Smooth muscle cell of the brain vasculature (primary cell): Measurements from ENCODE around the gene RBM45.
"Not testable (repeated sequence)": the region's sequence is repeated elsewhere in the genome, so short reads cannot be mapped to it uniquely, and the experiment has no call there.

Source experiments
- DNase-seq: peaks from one replicate; pipeline ENCODE4 v3.0.0-alpha.2; 2012; ENCODE audit warnings: low read depth, low spot score

The RBM45 gene, protein sequence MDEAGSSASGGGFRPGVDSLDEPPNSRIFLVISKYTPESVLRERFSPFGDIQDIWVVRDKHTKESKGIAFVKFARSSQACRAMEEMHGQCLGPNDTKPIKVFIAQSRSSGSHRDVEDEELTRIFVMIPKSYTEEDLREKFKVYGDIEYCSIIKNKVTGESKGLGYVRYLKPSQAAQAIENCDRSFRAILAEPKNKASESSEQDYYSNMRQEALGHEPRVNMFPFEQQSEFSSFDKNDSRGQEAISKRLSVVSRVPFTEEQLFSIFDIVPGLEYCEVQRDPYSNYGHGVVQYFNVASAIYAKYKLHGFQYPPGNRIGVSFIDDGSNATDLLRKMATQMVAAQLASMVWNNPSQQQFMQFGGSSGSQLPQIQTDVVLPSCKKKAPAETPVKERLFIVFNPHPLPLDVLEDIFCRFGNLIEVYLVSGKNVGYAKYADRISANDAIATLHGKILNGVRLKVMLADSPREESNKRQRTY

DNA sequence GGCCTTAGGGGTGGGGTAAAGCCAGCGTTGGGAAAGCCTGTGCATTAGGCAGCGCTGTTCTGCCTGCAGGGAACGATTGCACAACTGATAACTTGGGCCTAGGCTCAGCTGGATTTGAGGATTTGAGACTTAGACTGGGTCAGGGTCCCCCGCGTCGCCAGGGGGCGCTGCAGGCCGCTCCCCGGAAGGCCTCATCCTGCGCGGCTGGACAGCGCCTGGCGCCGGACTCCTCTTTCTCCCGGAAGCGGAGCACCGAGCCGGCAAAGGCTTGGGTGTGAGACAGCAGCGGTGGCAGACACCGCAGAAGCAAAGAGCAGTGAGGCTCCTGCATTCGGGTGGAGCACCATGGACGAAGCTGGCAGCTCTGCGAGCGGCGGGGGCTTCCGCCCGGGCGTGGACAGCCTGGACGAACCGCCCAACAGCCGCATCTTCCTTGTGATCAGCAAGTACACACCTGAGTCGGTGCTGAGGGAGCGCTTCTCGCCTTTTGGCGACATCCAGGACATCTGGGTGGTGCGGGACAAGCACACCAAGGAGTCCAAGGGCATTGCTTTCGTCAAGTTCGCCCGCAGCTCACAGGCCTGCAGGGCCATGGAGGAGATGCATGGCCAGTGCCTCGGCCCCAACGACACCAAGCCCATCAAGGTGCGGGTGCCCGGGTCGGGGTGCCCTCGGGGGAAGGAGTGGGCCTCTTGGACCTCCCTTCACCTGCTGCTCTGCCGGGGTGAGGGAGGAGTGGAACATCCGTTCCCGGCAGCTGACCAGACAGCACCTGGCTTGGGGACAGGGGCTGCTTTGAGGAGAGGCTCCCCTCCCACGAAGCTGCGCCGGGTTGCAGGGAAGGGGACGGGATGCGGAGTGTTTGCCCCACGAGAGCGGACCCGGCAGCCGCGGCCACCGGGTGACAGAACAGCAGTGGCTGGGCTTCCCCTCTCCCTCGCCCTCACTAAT is at the start of gene RBM45:
Gene RBM45, plus strand, starts transcription at position 236 of the 951 bp plus-strand sequence. Its CDS starts 110 bp downstream, at position 346.
- peak; percentile 80 for DNase-seq

DNA sequence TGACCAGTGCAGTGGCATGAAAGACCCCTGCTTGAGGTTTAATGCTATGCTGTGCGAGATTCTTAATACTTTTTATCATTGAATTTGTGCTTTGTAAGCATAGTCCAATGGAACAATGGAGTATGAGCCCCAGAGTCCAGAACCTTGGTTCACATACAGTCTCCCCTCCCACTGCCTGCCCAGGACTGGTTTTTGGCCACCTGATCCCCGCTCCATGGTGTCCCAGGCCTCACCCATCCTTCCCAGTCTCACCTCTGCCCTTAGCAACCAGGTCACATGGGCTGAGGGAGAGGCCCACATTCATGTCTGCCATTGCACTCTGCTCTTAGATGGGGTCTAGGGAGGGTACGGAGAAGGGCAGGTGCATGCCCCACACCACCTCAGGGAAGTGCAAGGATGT is 45.9 kb upstream of the RBM45 start:
- no peak for DNase-seq

GRCh38 chr2:178066890-178067669 is 45.2 kb upstream of the RBM45 start:
- DNase-seq: no peak

DNA sequence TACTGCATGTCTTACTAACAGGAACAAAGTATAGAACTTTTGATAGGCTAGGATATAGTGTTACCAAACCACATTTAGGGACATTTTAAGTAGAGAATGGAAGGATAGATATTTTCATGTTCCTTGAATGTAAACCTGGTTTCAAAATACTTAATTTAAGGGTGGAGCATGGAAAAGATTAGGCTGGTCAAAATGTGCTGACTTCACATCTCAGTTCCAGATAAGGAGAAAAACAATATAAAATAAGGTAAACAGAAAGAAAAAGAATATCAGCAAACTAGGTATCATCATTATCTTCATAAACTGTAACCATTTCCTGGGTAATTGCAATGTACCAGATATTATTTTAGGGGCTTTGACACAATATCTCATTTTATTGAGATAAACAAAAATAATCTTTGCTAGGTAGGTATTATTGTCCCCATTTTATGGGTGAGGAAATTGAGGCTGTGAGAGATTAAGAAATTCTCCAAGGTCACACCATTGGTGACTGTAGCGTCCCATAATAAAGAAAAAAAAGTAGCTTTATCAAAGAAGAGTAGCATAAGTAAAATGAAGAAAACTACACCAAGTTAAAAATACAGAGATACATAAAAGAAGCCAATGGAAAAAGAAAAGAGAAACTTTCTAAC is 43.3 kb upstream of the RBM45 start:
- DNase-seq: no peak

- DNase-seq: no peak
These were observed 42.7 kb upstream of the RBM45 start for GRCh38 chr2:178069551-178069950.

- DNase-seq: no peak
These were observed 41.4 kb upstream of the RBM45 start for GRCh38 chr2:178070824-178071223.

DNA sequence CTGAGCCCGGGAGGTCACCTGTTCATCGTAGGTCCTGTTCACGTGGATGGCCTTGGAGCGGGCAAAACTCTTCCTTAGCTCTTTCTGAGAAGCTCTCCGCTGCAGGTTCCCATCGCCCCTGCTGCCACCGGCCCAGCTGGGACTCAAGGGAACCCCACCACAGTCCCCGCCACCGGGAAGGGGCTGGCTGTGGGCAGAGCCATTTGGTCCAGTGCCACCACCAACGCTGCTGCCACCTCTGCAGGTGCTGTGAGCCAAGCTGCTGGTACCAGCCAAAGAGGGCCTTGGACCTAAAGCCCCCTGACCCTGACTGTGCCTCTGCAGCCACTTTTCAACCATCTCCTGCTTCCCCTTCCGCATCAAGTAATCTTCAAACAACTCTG is 40.2 kb upstream of the RBM45 start:
- no peak for DNase-seq

- peak; percentile 18 for DNase-seq
These were observed 39.6 kb upstream of the RBM45 start, which contains the start of gene PDE11A for GRCh38 chr2:178072383-178073301. Gene PDE11A (minus strand): TSS chr2:178072777. CDS start chr2:178072437, 340 bp downstream.

DNA sequence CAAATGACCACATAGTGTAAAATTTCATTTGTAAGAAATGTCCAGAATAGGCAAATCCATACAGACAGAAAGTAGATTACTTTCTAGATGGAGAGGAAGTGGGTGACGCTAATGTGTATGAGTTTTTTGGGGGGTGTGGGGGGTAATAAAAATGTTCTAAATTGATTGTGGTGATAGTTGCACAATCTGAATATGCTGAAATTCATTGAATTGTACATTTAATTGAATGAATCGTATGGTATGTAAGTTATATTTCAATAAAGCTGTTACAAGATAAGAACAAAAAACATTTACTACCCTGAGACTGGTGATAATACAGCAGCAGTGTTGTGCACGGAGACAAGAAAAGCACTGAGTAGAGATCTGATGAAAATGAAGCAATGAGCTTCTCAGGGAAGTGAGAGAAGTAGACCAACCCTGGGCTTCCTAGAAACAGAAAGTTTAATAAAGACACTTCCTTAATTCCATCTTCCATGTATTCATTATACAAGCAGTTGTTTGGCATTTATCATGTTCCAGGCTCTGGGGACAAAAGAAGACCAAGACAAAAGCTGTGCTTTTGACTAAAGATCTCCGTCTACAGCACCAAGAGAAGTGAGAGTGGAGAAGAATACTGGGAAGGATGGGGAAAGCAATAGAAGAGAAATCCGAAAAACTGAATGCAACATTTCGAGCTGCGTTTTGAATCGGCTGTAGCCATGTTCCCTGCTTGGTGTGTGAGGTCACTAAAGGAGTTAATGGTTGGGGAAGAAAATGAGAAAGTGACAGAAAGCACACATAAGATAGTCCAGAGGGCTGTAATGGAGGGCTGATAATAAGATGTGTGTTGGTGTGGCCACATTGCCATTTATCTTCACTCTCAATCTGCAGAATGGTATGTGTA is 37.9 kb upstream of the RBM45 start:
- DNase-seq: no peak

DNA sequence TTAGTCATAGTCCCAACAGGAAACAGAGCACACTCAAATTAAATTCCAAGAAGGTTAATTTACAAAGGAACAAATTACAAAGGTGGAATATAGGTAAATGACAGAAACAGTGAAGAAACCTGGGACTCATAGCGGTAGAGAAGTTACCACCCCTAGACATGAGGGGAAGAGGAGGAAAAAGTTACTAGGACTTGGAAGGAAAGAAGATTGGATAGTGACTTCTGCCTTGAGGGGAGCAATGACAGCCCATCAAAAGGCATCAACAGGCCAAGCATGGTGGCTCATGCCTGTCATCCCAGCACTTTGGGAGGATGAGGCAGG is 37.3 kb upstream of the RBM45 start:
- no peak for DNase-seq

DNA sequence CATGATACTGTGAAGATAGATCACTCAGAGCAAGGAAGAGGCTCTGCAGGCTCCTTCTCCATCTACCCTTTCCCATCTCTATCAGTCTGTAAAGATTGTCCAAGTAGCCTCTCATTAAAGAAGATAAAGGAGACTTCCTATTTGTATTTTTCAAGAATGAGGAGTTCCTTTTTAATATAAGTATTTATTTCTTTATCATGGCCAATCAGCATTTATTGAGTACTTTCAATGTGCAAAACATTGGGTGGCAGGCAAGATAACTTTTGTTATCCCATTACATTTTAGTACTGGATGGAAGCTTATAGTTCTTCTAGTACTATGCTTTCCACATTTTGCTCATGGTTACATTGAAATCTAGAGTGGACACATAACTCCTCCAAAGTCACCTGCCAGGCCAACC is 36.1 kb upstream of the RBM45 start:
- no peak for DNase-seq

GRCh38 chr2:178079279-178079678 is 33.0 kb upstream of the RBM45 start:
- DNase-seq: not testable (repeated sequence)

- no peak for DNase-seq
These were observed 29.7 kb upstream of the RBM45 start for GRCh38 chr2:178082408-178083045.

DNA sequence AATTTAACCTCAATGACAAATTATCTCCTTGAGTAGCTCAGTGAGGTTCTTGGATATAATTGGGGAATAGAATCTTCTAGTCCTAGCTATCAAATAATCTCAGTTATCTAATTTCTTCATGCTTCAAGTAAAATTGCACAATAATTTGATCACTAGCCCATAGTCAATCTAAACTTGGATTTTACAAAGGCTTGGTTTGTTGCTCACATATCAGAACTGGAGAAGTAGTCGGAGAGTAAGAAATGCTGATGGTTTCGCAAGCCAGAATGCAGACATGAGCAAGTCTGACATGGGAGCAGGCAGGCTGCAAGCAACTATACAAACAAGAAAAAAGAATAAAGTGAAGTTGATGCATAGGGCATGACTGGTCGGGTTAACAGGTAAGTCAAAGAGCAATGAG is 28.0 kb upstream of the RBM45 start:
- DNase-seq: no peak

DNA sequence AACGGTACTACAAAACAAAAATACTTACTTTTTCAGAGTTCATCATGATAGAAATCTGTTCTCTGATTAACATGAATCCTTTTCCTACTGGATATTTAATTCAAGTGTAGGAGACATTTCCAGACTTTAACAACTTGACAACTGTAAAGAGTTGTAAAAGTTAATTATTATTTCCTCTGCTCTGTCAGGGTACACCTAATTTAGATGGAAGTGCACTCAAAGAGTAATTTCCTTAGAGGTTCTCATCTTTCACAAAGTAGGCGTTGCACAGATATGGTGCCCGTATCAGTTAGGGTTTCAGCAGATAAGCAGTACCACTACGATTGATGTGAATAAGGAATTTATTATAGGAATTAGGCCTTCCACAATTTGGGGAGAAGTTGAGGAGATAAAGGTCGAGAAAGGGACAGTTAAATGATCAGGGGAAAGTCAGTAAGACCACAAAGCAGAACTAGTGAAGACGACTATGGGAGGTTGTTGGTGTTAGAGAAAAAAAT is 23.4 kb upstream of the RBM45 start:
- DNase-seq: no peak

DNA sequence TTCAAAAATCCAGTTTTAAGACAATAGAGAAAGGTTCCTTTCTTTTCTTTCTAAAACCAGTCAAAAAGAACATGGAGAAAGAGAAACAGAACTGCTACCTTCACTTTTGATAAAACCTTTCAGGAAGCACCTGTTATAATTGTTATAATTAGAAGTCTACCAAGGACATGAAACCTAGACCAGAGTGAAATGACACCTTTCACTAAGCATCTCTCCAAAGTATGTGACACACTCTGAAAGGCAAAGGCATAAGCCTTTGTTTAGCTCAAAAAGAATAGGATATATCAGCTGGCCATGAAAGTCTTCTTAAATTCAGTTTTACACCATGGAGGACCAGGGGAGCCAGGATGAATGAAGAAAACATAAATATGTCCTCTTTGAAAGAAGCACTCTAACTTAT is 18.8 kb upstream of the RBM45 start:
- DNase-seq: no peak

DNA sequence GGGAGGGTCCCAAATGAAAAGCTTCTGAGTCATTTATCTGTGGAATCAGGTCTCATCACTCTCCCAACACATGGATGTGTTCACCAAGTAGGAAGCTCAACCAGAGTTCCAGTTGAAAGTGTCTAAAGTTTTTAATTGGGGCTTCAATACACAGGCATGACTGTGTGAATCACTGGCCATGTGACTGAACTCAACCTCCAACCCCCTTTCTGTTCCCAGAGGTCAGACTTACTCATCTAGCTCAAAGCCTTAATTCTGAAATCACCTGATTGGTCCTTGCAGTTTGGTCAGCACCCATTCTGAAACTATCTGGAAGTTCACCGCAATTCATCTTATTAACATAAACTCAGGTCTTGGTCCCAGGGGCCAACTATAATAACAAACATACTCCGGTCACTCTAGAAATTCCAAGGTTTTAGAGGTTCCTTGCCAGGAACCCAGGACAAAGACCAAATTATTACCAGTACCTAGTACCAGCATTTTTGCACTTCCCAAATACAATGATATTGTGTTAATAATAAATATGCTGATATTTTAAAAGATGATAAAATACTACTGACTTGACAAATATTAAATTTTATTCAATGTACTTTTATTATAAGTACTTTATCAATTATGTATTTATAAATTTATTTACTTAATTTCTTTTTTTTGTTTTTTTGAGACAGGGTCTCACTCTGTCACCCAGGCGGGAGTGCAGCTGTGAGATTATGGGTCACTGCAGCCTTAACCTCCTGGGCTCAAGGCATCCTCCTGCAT is 10.7 kb upstream of the RBM45 start:
- no peak for DNase-seq

DNA sequence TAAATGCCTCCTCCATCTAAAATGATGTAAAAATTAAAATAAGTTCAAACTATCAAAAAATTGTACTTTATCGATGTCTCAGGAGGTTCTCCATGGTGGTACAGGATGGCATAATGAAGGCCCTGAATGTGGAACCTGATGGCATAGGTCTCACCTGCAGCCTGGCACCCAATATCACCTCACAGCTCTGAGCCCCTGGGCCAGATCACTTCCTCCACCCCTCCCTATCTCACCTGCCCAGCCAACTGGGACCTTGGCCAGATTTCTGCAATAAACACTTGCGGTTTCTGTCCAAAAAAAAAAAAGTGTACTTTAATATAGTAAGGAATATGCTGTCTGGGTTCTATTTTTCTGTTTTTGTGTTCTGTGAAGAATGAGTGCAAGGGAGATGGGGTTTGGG is 6.7 kb upstream of the RBM45 start:
- DNase-seq: no peak
